Right lobe of liver (tissue), 4 donors: ENCODE results near the gene RBBP9.

Source experiments
- CTCF ChIP-seq, 4 donors: fragments of 200-600 bp in 3 of 4; fragments of 450-650 bp in 1 of 4; IDR thresholded peaks; one replicate each; pipeline versions ENCODE4 v1.5.1 to v1.8.0; 2016 to 2022; ENCODE audit warnings: antibody characterized with exemption in 4 of 4, mild to moderate bottlenecking in 2 of 4
- POLR2A ChIP-seq: fragments of 450-650 bp; IDR thresholded peaks from one replicate; pipeline ENCODE4 v1.6.1; 2017; ENCODE audit warnings: antibody characterized with exemption, mild to moderate bottlenecking
- donor health status: DM: no; HTN: no; CAD: no.
- donor health status: DM: no; HTN: no; CAD: no.
- donor health status: DM: no; HTN: yes; CAD: no.

- TF ChIP-seq CTCF (IDR thresholded peaks at IDR 0.05) (no peak), POLR2A (no peak)
Observed at GRCh38 chr20:18496042-18496441, 983 bp downstream of the RBBP9 start.
